Stimulated activated CD8-positive, alpha-beta memory T cell treated with anti-CD3 and anti-CD28 coated beads, Interleukin-7, amount 100 ng/mL, for 48 hours (primary cell): ENCODE results near the gene HSPB9.

Experiments
- DNase-seq, 2 donors: peaks; one replicate each; pipeline ENCODE4 v3.0.0-alpha.2; 2020; ENCODE audit warnings: low read depth in 1 of 2; ENCODE audit errors: extremely low read depth in 1 of 2

Gene HSPB9

GRCh38 chr17:42122371-42123303 lies at the start of gene HSPB9:
Gene HSPB9, plus strand, starts transcription at chr17:42122804. Its CDS starts 47 bp downstream, at chr17:42122851.
- no peak for DNase-seq

- no peak for DNase-seq
Measured at GRCh38 chr17:42075789-42076188, 46.8 kb upstream of the HSPB9 start.

GRCh38 chr17:42076797-42077559 lies 45.6 kb upstream of the HSPB9 start:
- no peak for DNase-seq

GRCh38 chr17:42077755-42078154 lies 44.8 kb upstream of the HSPB9 start:
- DNase-seq, result no peak

GRCh38 chr17:42078396-42079043 lies 44.1 kb upstream of the HSPB9 start:
- no peak for DNase-seq

GRCh38 chr17:42079541-42079940 lies 43.1 kb upstream of the HSPB9 start:
- DNase-seq, result no peak

- DNase-seq, result no peak
Measured at GRCh38 chr17:42081516-42082129, 41.0 kb upstream of the HSPB9 start.

GRCh38 chr17:42087042-42087701 lies 35.4 kb upstream of the HSPB9 start:
- DNase-seq, result no peak

GRCh38 chr17:42087736-42088705 lies 34.6 kb upstream of the HSPB9 start:
- no peak for DNase-seq

GRCh38 chr17:42088736-42089135 lies 33.9 kb upstream of the HSPB9 start:
- no peak for DNase-seq

- DNase-seq, result no peak
Measured at GRCh38 chr17:42090964-42091790, 31.4 kb upstream of the HSPB9 start.

GRCh38 chr17:42092939-42093338 lies 29.7 kb upstream of the HSPB9 start:
- no peak for DNase-seq

GRCh38 chr17:42094375-42095069 lies 28.1 kb upstream of the HSPB9 start:
- no peak for DNase-seq

- DNase-seq, result no peak
Measured at GRCh38 chr17:42096360-42097111, 26.1 kb upstream of the HSPB9 start.

GRCh38 chr17:42097691-42098631 lies 24.6 kb upstream of the HSPB9 start, which contains the start of gene ZNF385C:
Gene ZNF385C, minus strand, starts transcription at chr17:42098473. Its CDS starts 35,417 bp downstream, at chr17:42063056.
- no peak for DNase-seq
